Stimulated activated CD4-positive, alpha-beta T cell treated with anti-CD3 and anti-CD28 coated beads, Interleukin-4, amount 100 ng/mL, for 24 hours (primary cell): ENCODE measurements around the gene PROC.

Source experiments
- DNase-seq: peaks from one replicate; pipeline ENCODE4 v3.0.0-alpha.2; 2020

The PROC gene

GRCh38 chr2:127414638-127415592, 3.3 kb upstream of the PROC start:
- DNase-seq, result no peak

- peak; percentile 82 for DNase-seq
These were observed 2.4 kb upstream of the PROC start for GRCh38 chr2:127415593-127416505.

- DNase-seq, result no peak
These were observed 1.7 kb upstream of the PROC start for GRCh38 chr2:127416506-127417001.

GRCh38 chr2:127417406-127417805, 821 bp upstream of the PROC start:
- DNase-seq, result no peak

- no peak for DNase-seq
These were observed 844 bp downstream of the PROC start for GRCh38 chr2:127419112-127419430.

GRCh38 chr2:127419448-127420038, 1.3 kb downstream of the PROC start:
- DNase-seq, result no peak

- DNase-seq, result no peak
These were observed 2.0 kb downstream of the PROC start for GRCh38 chr2:127420039-127420864.

- no peak for DNase-seq
These were observed 3.0 kb downstream of the PROC start for GRCh38 chr2:127421116-127421800.

GRCh38 chr2:127421871-127422558, 3.8 kb downstream of the PROC start:
- DNase-seq, result no peak

GRCh38 chr2:127422559-127423477, 4.6 kb downstream of the PROC start:
- no peak for DNase-seq

- no peak for DNase-seq
These were observed 5.2 kb downstream of the PROC start for GRCh38 chr2:127423478-127423843.

GRCh38 chr2:127423880-127424279, 5.7 kb downstream of the PROC start:
- DNase-seq, result no peak

GRCh38 chr2:127424598-127425520, 6.6 kb downstream of the PROC start:
- no peak for DNase-seq

- no peak for DNase-seq
These were observed 7.6 kb downstream of the PROC start for GRCh38 chr2:127425540-127426490.

GRCh38 chr2:127426501-127427354, 8.5 kb downstream of the PROC start:
- no peak for DNase-seq

- no peak for DNase-seq
These were observed 9.3 kb downstream of the PROC start for GRCh38 chr2:127427376-127428056.
